Measurements from ENCODE around the gene CTNS.

DNA sequence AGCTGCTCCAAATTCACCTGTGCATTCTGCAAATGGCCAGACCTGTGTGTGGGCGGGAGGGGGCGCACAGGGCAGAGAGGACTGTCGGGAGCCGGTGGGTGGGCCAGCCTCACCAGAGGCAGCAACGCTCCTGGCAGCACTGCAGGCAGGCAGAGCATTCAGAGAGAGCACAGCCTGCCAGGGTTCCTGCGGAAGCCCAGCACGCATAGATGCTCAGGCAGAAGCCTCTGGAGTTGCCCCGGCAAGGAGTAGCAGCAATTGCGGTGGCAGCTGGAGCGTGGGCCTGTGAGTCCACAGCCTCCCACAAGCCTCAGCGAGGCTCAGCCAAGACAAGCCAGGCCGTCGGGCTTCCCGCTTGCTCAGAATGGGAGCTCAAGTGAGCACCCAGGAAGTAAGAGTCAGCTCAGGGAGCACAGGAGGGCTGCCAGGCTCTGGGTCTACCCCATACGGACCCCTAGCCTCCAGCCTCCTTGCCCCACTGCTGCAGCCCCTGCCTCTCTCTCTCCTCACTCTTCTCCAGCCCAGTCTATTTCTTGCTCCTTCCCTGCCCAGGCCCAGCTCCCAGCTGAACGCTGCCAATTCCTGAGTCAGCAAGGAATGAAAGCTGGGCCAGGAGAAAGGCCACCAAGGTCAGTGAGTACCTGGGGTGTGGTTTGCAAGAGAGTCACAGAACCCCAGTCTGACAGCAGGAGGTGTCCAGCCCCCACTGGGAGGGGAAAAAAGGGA, 41.7 kb downstream of the CTNS start:
- TF ChIP-seq CTCF (IDR thresholded peaks at IDR 0.05), result no peak
- TF ChIP-seq POLR2A (IDR thresholded peaks at IDR 0.05), result no peak

All from uterus (tissue), 2 donors.